Stimulated activated naive CD4-positive, alpha-beta T cell (primary cell): ENCODE data around the gene KCNJ5.

ENCODE experiments used
- DNase-seq, 6 experiments: peaks; one replicate each; lab custom pipeline; 2025; lab: John Stamatoyannopoulos, UW

Gene KCNJ5

GRCh38 chr11:128890543-128891368 lies at the start of gene KCNJ5:
Gene KCNJ5 (plus strand): TSS chr11:128891356. CDS start chr11:128911274, 19,918 bp downstream.
- peak in 2 of 6 experiments; percentile 20 to 35 for DNase-seq

GRCh38 chr11:128841461-128842072 lies 49.6 kb upstream of the KCNJ5 start:
- no peak for DNase-seq

GRCh38 chr11:128843198-128843785 lies 47.9 kb upstream of the KCNJ5 start:
- DNase-seq = no peak

- peak in 3 of 6 experiments; percentile 13 to 51 (median 39) for DNase-seq
These were observed 45.8 kb upstream of the KCNJ5 start for GRCh38 chr11:128845334-128845780.

GRCh38 chr11:128846985-128847384 lies 44.2 kb upstream of the KCNJ5 start:
- no peak for DNase-seq

- DNase-seq = peak in 5 of 6 experiments; percentile 28 to 55 (median 41)
These were observed 42.2 kb upstream of the KCNJ5 start for GRCh38 chr11:128848815-128849455.

- DNase-seq = no peak
These were observed 38.7 kb upstream of the KCNJ5 start for GRCh38 chr11:128852327-128853023.

- no peak for DNase-seq
These were observed 37.6 kb upstream of the KCNJ5 start for GRCh38 chr11:128853559-128853958.

GRCh38 chr11:128854841-128855240 lies 36.3 kb upstream of the KCNJ5 start:
- no peak for DNase-seq

GRCh38 chr11:128856241-128856640 lies 34.9 kb upstream of the KCNJ5 start:
- no peak for DNase-seq

GRCh38 chr11:128857341-128857740 lies 33.8 kb upstream of the KCNJ5 start:
- DNase-seq = no peak

- peak; percentile 31 to 72 (median 65) for DNase-seq
These were observed 31.4 kb upstream of the KCNJ5 start for GRCh38 chr11:128859563-128860441.

- no peak for DNase-seq
These were observed 30.4 kb upstream of the KCNJ5 start for GRCh38 chr11:128860571-128861361.

GRCh38 chr11:128862406-128862805 lies 28.8 kb upstream of the KCNJ5 start:
- no peak for DNase-seq

GRCh38 chr11:128862908-128863660 lies 28.1 kb upstream of the KCNJ5 start:
- DNase-seq = no peak

GRCh38 chr11:128865490-128865889 lies 25.7 kb upstream of the KCNJ5 start:
- no peak for DNase-seq

GRCh38 chr11:128867277-128867676 lies 23.9 kb upstream of the KCNJ5 start, which contains the start of gene KCNJ1:
Gene KCNJ1 (minus strand): TSS chr11:128867296. CDS start chr11:128840243, 27,053 bp downstream.
- peak in 3 of 6 experiments; percentile 37 to 48 (median 42) for DNase-seq

- peak in 3 of 6 experiments; percentile 44 to 67 (median 52) for DNase-seq
These were observed 22.1 kb upstream of the KCNJ5 start for GRCh38 chr11:128868841-128869671.
